HUES48 (cell line): ENCODE data around the gene ANKRD37.

Source experiments
- H3K27ac ChIP-seq: one replicate; pipeline ENCODE4 v1.7.0; 2013; ENCODE audit warnings: low read depth, low read length, inconsistent platforms
- H3K27me3 ChIP-seq: 2 replicates; pipeline ENCODE4 v1.6.1; 2013; ENCODE audit warnings: mild to moderate bottlenecking, low read length; ENCODE audit not compliant: control insufficient read depth, insufficient read depth
- H3K36me3 ChIP-seq: 2 replicates; pipeline ENCODE4 v1.6.1; 2013; ENCODE audit warnings: low read length; ENCODE audit not compliant: control insufficient read depth, insufficient read depth
- H3K4me1 ChIP-seq: 2 replicates; pipeline ENCODE4 v1.6.1; 2013; ENCODE audit warnings: mild to moderate bottlenecking, low read length; ENCODE audit not compliant: control insufficient read depth, insufficient read depth
- H3K4me3 ChIP-seq: 2 replicates; pipeline ENCODE4 v1.5.1; 2013; ENCODE audit warnings: mild to moderate bottlenecking, low read depth, low read length
- H3K9ac ChIP-seq: 2 replicates; pipeline ENCODE4 v1.6.1; 2013; ENCODE audit warnings: mild to moderate bottlenecking, low read depth, low read length, moderate library complexity
- H3K9me3 ChIP-seq: 2 replicates; pipeline ENCODE4 v1.6.1; 2013; ENCODE audit warnings: low read length; ENCODE audit not compliant: control insufficient read depth, insufficient read depth

ANKRD37 gene

GRCh38 chr4:185380320-185380719 lies 16.3 kb upstream of the ANKRD37 start:
- Histone ChIP-seq H3K27ac (no peak overlapping the region), H3K36me3 (no peaks in the 10 kb centered on the region), H3K9me3 (no peaks in the 10 kb centered on the region), H3K27me3 (no peaks in the 10 kb centered on the region), H3K4me1 (peaks cover 12% of the 10 kb centered on the region), H3K4me3 (no peak overlapping the region), H3K9ac (no peak overlapping the region)

- H3K4me1 ChIP-seq, result peaks cover 12% of the 10 kb centered on the region
- H3K27me3 ChIP-seq, result no peaks in the 10 kb centered on the region
- no peak overlapping the region for H3K9ac ChIP-seq
- no peaks in the 10 kb centered on the region for H3K9me3 ChIP-seq
- H3K36me3 ChIP-seq, result no peaks in the 10 kb centered on the region
- no peak overlapping the region for H3K4me3 ChIP-seq
- no peak overlapping the region for H3K27ac ChIP-seq
Observed at GRCh38 chr4:185381288-185382196, 15.1 kb upstream of the ANKRD37 start.

GRCh38 chr4:185382754-185383153 lies 13.9 kb upstream of the ANKRD37 start:
- H3K4me3 ChIP-seq, result no peak overlapping the region
- peaks cover 2% of the 10 kb centered on the region; the same call in 1 of the 2 replicates for H3K4me1 ChIP-seq
- H3K9ac ChIP-seq, result no peak overlapping the region
- H3K9me3 ChIP-seq, result no peaks in the 10 kb centered on the region
- no peak overlapping the region for H3K27ac ChIP-seq
- H3K27me3 ChIP-seq, result no peaks in the 10 kb centered on the region
- no peaks in the 10 kb centered on the region for H3K36me3 ChIP-seq

- no peak overlapping the region for H3K4me3 ChIP-seq
- H3K4me1 ChIP-seq, result no peaks in the 10 kb centered on the region
- H3K9me3 ChIP-seq, result no peaks in the 10 kb centered on the region
- no peaks in the 10 kb centered on the region for H3K27me3 ChIP-seq
- H3K36me3 ChIP-seq, result no peaks in the 10 kb centered on the region
- no peak overlapping the region for H3K9ac ChIP-seq
- H3K27ac ChIP-seq, result no peak overlapping the region
Observed at GRCh38 chr4:185383451-185383850, 13.2 kb upstream of the ANKRD37 start.

GRCh38 chr4:185384061-185384460 lies 12.6 kb upstream of the ANKRD37 start:
- H3K27me3 ChIP-seq, result no peaks in the 10 kb centered on the region
- H3K27ac ChIP-seq, result no peak overlapping the region
- H3K36me3 ChIP-seq, result no peaks in the 10 kb centered on the region
- no peaks in the 10 kb centered on the region for H3K9me3 ChIP-seq
- H3K9ac ChIP-seq, result no peak overlapping the region
- H3K4me3 ChIP-seq, result no peak overlapping the region
- no peaks in the 10 kb centered on the region for H3K4me1 ChIP-seq

GRCh38 chr4:185384930-185385331 lies 11.7 kb upstream of the ANKRD37 start:
- Histone ChIP-seq H3K4me3 (no peak overlapping the region), H3K9ac (no peak overlapping the region), H3K9me3 (no peaks in the 10 kb centered on the region), H3K27ac (no peak overlapping the region), H3K27me3 (no peaks in the 10 kb centered on the region), H3K4me1 (no peaks in the 10 kb centered on the region), H3K36me3 (no peaks in the 10 kb centered on the region)

- no peak overlapping the region for H3K27ac ChIP-seq
- H3K9me3 ChIP-seq, result no peaks in the 10 kb centered on the region
- no peaks in the 10 kb centered on the region for H3K4me1 ChIP-seq
- H3K4me3 ChIP-seq, result no peak overlapping the region
- no peaks in the 10 kb centered on the region for H3K27me3 ChIP-seq
- H3K36me3 ChIP-seq, result no peaks in the 10 kb centered on the region
- H3K9ac ChIP-seq, result no peak overlapping the region
Observed at GRCh38 chr4:185387957-185388356, 8.7 kb upstream of the ANKRD37 start.

GRCh38 chr4:185390941-185391340 lies 5.7 kb upstream of the ANKRD37 start:
- no peaks in the 10 kb centered on the region for H3K36me3 ChIP-seq

GRCh38 chr4:185392156-185392555 lies 4.5 kb upstream of the ANKRD37 start:
- Histone ChIP-seq H3K9ac (no peak overlapping the region), H3K36me3 (no peaks in the 10 kb centered on the region), H3K9me3 (no peaks in the 10 kb centered on the region), H3K4me3 (no peak overlapping the region), H3K27me3 (no peaks in the 10 kb centered on the region), H3K27ac (no peak overlapping the region), H3K4me1 (peaks cover 8% of the 10 kb centered on the region)

More at GRCh38 chr4:185390941-185391340, 5.7 kb upstream of the ANKRD37 start:
- Histone ChIP-seq H3K27ac (no peak overlapping the region), H3K9me3 (no peaks in the 10 kb centered on the region), H3K27me3 (no peaks in the 10 kb centered on the region), H3K4me1 (peaks cover 7% of the 10 kb centered on the region; the same call in 1 of the 2 replicates), H3K4me3 (no peak overlapping the region), H3K9ac (no peak overlapping the region)

GRCh38 chr4:185394568-185395237 lies 1.9 kb upstream of the ANKRD37 start:
- Histone ChIP-seq H3K9ac (no peak overlapping the region), H3K36me3 (peaks cover 7% of the 10 kb centered on the region), H3K4me3 (no peak overlapping the region), H3K27me3 (no peaks in the 10 kb centered on the region), H3K4me1 (peaks cover 12% of the 10 kb centered on the region), H3K27ac (no peak overlapping the region), H3K9me3 (no peaks in the 10 kb centered on the region)
